KMS-11 (cell line): ENCODE measurements around the gene OCLN.

Experiments
- H2AFZ ChIP-seq: fragments of 200-600 bp; sonication (generic); 2 replicates; pipeline ENCODE4 v1.6.1; 2016; ENCODE audit warnings: antibody characterized with exemption, mixed run types, low read depth
- H3K27ac ChIP-seq: fragments of 200-600 bp; sonication (generic); 2 replicates; pipeline ENCODE4 v1.6.1; 2016; ENCODE audit warnings: mild to moderate bottlenecking, mixed run types
- H3K27me3 ChIP-seq: fragments of 200-600 bp; sonication (generic); 2 replicates; pipeline ENCODE4 v1.6.1; 2017; ENCODE audit warnings: mild to moderate bottlenecking, low read depth, mixed run types, moderate library complexity; ENCODE audit not compliant: insufficient read depth
- H3K36me3 ChIP-seq: fragments of 200-600 bp; sonication (generic); 2 replicates; pipeline ENCODE4 v1.6.1; 2017; ENCODE audit warnings: mild to moderate bottlenecking, mixed run types; ENCODE audit not compliant: insufficient read depth
- H3K4me1 ChIP-seq: fragments of 200-600 bp; sonication (generic); 2 replicates; pipeline ENCODE4 v1.6.1; 2016; ENCODE audit warnings: mild to moderate bottlenecking, low read depth, mixed run types; ENCODE audit not compliant: poor library complexity, severe bottlenecking
- H3K4me2 ChIP-seq: fragments of 200-600 bp; sonication (generic); 2 replicates; pipeline ENCODE4 v1.7.0; 2016; ENCODE audit warnings: mild to moderate bottlenecking, mixed run types
- H3K4me3 ChIP-seq: fragments of 200-600 bp; sonication (generic); IDR thresholded peaks from 2 replicates; pipeline ENCODE4 v1.6.1; 2017; ENCODE audit warnings: low read depth, low read length, mixed read lengths; ENCODE audit not compliant: insufficient read depth
- H3K79me2 ChIP-seq: fragments of 200-600 bp; sonication (generic); 2 replicates; pipeline ENCODE4 v1.6.1; 2016; ENCODE audit warnings: low read depth, mixed run types; ENCODE audit not compliant: insufficient read depth
- H3K9ac ChIP-seq: fragments of 200-600 bp; sonication (generic); 2 replicates; pipeline ENCODE4 v1.6.1; 2016; ENCODE audit warnings: mild to moderate bottlenecking, mixed run types
- H4K20me1 ChIP-seq: fragments of 200-600 bp; sonication (generic); 2 replicates; pipeline ENCODE4 v1.6.1; 2016; ENCODE audit warnings: mild to moderate bottlenecking, mixed run types; ENCODE audit not compliant: insufficient read depth
- CTCF ChIP-seq: fragments of 200-600 bp; sonication (generic); conservative IDR thresholded peaks from 2 replicates; pipeline ENCODE4 v1.6.1; 2017; ENCODE audit warnings: low read depth, mild to moderate bottlenecking, antibody characterized with exemption, low read length, moderate library complexity, mixed read lengths

OCLN gene

GRCh38 chr5:69504036-69504435 is 11.4 kb downstream of the OCLN start:
- TF ChIP-seq CTCF = no peak

GRCh38 chr5:69505306-69505705 is 12.7 kb downstream of the OCLN start:
- Histone ChIP-seq H3K27me3 (no peaks in the 10 kb centered on the region), H3K79me2 (no peaks in the 10 kb centered on the region), H3K27ac (no peak overlapping the region)

More at GRCh38 chr5:69504036-69504435, 11.4 kb downstream of the OCLN start:
- H2AFZ ChIP-seq = no peak overlapping the region
- H3K4me1 ChIP-seq = no peaks in the 10 kb centered on the region
- H3K79me2 ChIP-seq = no peaks in the 10 kb centered on the region
- H4K20me1 ChIP-seq = no peaks in the 10 kb centered on the region
- no peak overlapping the region for H3K4me2 ChIP-seq
- no peak overlapping the region for H3K4me3 ChIP-seq
- H3K9ac ChIP-seq = no peak overlapping the region
- no peak overlapping the region for H3K27ac ChIP-seq
- no peaks in the 10 kb centered on the region for H3K27me3 ChIP-seq
- H3K36me3 ChIP-seq = no peaks in the 10 kb centered on the region

GRCh38 chr5:69509212-69509611 is 16.6 kb downstream of the OCLN start:
- Histone ChIP-seq H3K79me2 (no peaks in the 10 kb centered on the region), H3K27me3 (no peaks in the 10 kb centered on the region), H3K9ac (no peak overlapping the region), H2AFZ (no peak overlapping the region), H3K4me3 (no peak overlapping the region), H3K36me3 (no peaks in the 10 kb centered on the region), H3K4me2 (no peak overlapping the region), H3K4me1 (no peaks in the 10 kb centered on the region), H3K27ac (no peak overlapping the region), H4K20me1 (no peaks in the 10 kb centered on the region)
- TF ChIP-seq CTCF = no peak

More at GRCh38 chr5:69505306-69505705, 12.7 kb downstream of the OCLN start:
- Histone ChIP-seq H4K20me1 (no peaks in the 10 kb centered on the region), H3K4me3 (no peak overlapping the region), H2AFZ (no peak overlapping the region), H3K4me2 (no peak overlapping the region), H3K9ac (no peak overlapping the region), H3K36me3 (no peaks in the 10 kb centered on the region), H3K4me1 (no peaks in the 10 kb centered on the region)
- TF ChIP-seq CTCF = no peak

- Histone ChIP-seq H3K36me3 (no peaks in the 10 kb centered on the region), H3K27me3 (no peaks in the 10 kb centered on the region), H3K9ac (no peak overlapping the region), H3K4me1 (no peaks in the 10 kb centered on the region), H3K4me3 (no peak overlapping the region), H3K79me2 (no peaks in the 10 kb centered on the region), H3K4me2 (no peak overlapping the region), H3K27ac (no peak overlapping the region), H2AFZ (no peak overlapping the region), H4K20me1 (no peaks in the 10 kb centered on the region)
- TF ChIP-seq CTCF = no peak
Measured at GRCh38 chr5:69510694-69511093, 18.1 kb downstream of the OCLN start.
